ENCODE data around the gene MPPED1.
A peak's percentile ranks its signal among the peaks of the same experiment; 100 is the strongest.

Gene MPPED1

DNA sequence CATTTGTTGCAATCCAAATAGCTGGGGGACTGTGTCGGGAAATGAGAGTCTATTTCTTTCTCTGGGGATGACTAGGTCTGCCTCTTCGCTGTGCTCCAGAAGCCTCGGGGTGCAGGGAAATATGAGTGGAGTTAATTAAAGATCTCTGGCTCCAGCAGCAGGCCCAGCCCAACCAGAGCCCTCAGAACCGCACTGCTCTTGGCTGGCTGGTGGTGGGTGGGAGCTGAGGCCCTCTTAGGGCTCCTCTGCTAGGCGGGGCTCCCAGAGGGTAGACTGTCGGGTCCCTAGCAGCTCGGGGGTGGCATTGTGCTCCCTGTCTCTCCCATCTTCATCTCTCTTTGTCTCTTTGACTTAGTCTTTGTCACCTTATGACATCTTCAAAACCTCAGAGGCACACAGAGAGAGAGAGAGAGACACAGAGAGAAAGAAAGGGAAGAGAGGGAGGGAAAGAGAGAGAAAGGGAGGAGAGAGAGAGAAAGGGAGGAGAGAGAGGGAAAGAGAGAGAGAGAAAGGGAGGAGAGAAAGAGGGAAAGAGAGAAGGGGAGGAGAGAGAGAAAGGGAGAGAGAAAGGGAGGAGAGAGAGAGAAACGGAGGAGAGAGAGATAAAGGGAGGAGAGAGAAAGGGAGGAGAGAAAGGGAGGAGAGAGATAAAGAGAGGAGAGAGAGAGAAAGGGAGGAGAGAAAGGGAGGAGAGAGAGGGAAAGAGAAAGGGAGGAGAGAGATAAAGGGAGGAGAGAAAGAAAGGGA lies 20.2 kb downstream of the MPPED1 start:
- DNase-seq (ENCODE audit: low spot score): no peak

GRCh38 chr22:43432883-43433415 lies 21.1 kb downstream of the MPPED1 start:
- DNase-seq (ENCODE audit: low spot score): no peak

DNA sequence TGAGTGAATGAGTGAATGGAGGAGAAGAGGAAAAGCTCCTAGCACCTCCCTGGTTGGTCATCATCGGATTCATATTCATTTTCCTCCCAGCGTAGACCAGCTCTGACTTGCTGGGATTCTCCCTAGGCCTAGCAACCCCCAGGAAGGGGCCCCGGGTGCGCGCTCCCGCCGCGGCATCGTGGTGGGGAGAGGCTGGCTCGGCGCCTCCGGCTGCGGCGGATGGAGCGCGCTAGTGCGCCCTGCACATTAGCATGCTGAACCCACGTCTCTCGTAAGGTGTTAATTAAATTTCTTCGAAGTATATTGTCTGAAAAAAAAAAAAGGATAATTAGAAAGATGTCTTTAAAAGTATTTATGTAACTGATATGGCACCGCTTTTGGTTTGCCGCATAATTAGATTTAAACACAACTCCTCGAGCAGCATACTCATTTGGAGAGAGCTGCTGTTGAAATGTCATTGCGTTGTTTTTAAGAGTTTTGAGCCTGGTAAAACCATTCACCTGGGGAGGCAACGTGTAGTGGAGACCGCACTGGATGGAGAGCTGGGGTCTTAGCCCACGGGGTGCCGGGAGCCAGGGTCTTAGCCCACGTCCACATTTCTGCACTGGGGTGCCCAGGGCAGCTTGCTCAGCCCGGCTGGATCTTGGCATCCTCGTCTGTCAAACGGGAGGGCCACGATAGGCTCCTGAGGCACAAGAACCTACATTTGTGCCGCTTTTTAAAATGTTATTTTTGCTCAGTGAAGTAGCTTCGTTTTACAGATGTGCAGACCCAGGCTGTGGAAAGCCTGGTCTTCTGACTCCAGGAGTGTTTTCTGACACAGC lies 21.8 kb downstream of the MPPED1 start:
- DNase-seq (ENCODE audit: low spot score): no peak

GRCh38 chr22:43434275-43434927 lies 22.6 kb downstream of the MPPED1 start:
- no peak for DNase-seq (ENCODE audit: low spot score)

- DNase-seq (ENCODE audit: low spot score): no peak
These were observed 23.1 kb downstream of the MPPED1 start for GRCh38 chr22:43434928-43435311.

GRCh38 chr22:43435851-43436811 lies 24.3 kb downstream of the MPPED1 start:
- DNase-seq (ENCODE audit: low spot score): no peak

- DNase-seq (ENCODE audit: low spot score): no peak
These were observed 25.1 kb downstream of the MPPED1 start for GRCh38 chr22:43436868-43437267.

GRCh38 chr22:43437871-43438475 lies 26.2 kb downstream of the MPPED1 start:
- DNase-seq (ENCODE audit: low spot score): no peak

GRCh38 chr22:43438666-43439347 lies 27.0 kb downstream of the MPPED1 start:
- no peak for DNase-seq (ENCODE audit: low spot score)

GRCh38 chr22:43439368-43440103 lies 27.7 kb downstream of the MPPED1 start:
- no peak for DNase-seq (ENCODE audit: low spot score)

GRCh38 chr22:43440104-43440387 lies 28.2 kb downstream of the MPPED1 start:
- no peak for DNase-seq (ENCODE audit: low spot score)

DNA sequence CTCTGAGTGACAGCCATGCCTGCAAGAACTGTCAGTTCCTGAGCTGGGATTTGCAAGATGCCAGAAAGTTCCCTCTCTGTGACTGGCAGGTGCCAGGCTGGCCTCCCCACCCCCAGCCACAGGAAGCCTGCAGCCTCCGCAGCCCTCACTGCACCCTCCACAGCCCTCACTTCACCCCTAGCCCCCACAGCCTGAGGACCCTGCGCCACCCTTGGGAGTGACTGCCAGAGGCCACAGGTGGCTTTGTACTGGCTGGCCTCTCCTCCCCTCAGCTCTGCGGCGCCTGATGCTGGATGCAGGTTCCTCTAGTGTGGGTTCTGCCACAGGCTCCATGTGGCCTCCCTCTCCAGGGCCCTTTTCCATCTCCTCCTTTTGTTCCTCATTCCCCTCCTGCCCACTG lies 28.7 kb downstream of the MPPED1 start:
- DNase-seq (ENCODE audit: low spot score): no peak

- DNase-seq (ENCODE audit: low spot score): no peak
These were observed 29.4 kb downstream of the MPPED1 start for GRCh38 chr22:43441216-43441615.

DNA sequence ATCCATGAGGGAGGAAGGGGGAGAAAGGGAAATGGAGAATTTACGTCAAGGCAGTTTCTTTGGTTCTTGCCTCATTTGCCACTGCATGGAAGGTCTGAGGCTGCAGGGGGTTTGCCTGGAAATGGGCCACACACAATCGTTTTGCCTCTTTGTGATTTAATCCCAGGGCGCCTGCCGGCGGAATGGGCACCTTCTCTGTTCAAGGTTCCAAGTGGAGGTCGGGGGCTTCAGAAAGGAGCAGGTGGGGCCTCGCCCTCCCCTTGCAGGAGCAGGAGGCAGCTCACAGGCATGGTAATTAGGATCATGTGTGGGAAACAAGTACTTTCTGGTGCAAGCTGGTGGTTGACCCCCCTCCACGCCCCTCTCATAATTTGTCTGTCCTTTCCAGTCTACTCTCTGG lies 29.9 kb downstream of the MPPED1 start:
- DNase-seq (ENCODE audit: low spot score): no peak

GRCh38 chr22:43442386-43443151 lies 30.8 kb downstream of the MPPED1 start:
- DNase-seq (ENCODE audit: low spot score): no peak

DNA sequence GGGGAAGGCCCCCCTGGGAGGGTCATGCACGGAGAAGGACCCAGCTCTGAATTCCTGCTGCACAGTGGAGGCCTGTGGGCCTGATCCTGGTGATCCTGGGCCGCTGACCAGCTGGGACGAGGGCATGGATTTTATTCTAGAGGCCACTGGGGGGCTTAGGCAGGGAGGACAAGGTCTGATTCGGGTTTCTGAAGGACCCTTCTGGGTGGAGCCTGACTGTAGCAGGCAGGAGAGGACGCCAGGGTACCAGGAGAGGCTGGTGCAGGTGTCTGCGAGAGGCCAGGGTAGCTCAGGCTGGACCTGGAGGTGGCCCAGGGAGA lies 31.3 kb downstream of the MPPED1 start:
- no peak for DNase-seq (ENCODE audit: low spot score)

- DNase-seq (ENCODE audit: low spot score): no peak
These were observed 34.4 kb downstream of the MPPED1 start for GRCh38 chr22:43446037-43446803.

- DNase-seq (ENCODE audit: low spot score): peak; percentile 30
These were observed 35.1 kb downstream of the MPPED1 start for GRCh38 chr22:43446916-43447315.

DNA sequence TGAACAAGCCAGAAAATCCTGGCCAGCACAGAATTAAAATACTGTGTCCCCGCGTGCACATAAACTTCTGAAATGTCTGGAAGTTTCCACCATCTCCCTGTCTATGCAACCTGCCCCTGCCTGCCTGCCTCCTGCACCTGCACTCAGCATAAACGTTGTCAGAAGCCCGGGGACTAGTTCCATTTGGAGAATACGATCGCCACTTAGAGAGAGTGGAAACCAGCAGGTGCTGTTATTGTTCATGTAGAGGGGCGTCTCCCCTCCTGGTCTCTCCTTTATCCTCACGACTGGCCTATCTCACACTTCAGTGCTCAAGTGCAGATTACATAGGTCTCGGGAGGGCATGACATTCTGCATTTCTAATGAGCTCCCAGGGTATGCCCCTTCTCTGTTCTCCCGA lies 35.6 kb downstream of the MPPED1 start:
- DNase-seq (ENCODE audit: low spot score): no peak

Data from kidney tubule cell (primary cell).